Naive thymus-derived CD8-positive, alpha-beta T cell (primary cell): Measurements from ENCODE around the gene CNMD. TPM values are rescaled to one million over a fixed set of nuclear protein-coding genes. Genes with fewer than 3 reads are reported as not detected.

Experiments used
- ATAC-seq, 2 donors: fragments of 150-1000 bp; cut with Tn5 transposase in 1 of 2; sonication (Bioruptor Pico), chemical (Tn5 transposase) in 1 of 2; 1 replicate in 1 of 2; 2 replicates in 1 of 2; pipeline ENCODE4 v1.10.0; 2021; ENCODE audit warnings: mild to moderate bottlenecking in 2 of 2, moderate library complexity in 2 of 2
- POLR2A ChIA-PET: fragments of 350-600 bp; sonication (Branson Sonifier 250); formaldehyde crosslinking; loops from one replicate; lab custom pipeline; 2021; ENCODE audit warnings: antibody characterized with exemption; lab: Charles Lee
- DNase-seq, 10 donors: peaks; one replicate each; pipeline versions ENCODE4 v3.0.0 to v3.0.0-alpha.2; 2020 to 2022
- H3K27ac Mint-ChIP-seq, 10 donors: one replicate each; pipeline ENCODE4 v1.8.0; 2020 to 2022; ENCODE audit warnings: mild to moderate bottlenecking in 10 of 10, mixed read lengths in 10 of 10, moderate library complexity in 4 of 10, inconsistent platforms in 1 of 10
- H3K27me3 Mint-ChIP-seq, 5 donors: one replicate each; pipeline ENCODE4 v1.8.0; 2021 to 2022; ENCODE audit warnings: mixed read lengths in 5 of 5
- H3K36me3 Mint-ChIP-seq, 3 donors: one replicate each; pipeline ENCODE4 v1.8.0; 2020 to 2022; ENCODE audit warnings: mixed read lengths in 3 of 3, mild to moderate bottlenecking in 2 of 3, inconsistent platforms in 1 of 3
- H3K4me1 Mint-ChIP-seq, 4 donors: one replicate each; pipeline ENCODE4 v1.8.0; 2021 to 2022; ENCODE audit warnings: mixed read lengths in 4 of 4
- H3K4me3 Mint-ChIP-seq, 10 donors: one replicate each; pipeline ENCODE4 v1.8.0; 2020 to 2022; ENCODE audit warnings: mild to moderate bottlenecking in 10 of 10, mixed read lengths in 10 of 10, moderate library complexity in 6 of 10, inconsistent platforms in 1 of 10
- H3K9me3 Mint-ChIP-seq, 9 donors: one replicate each; pipeline ENCODE4 v1.8.0; 2020 to 2022; ENCODE audit warnings: mixed read lengths in 9 of 9, mild to moderate bottlenecking in 3 of 9, inconsistent platforms in 1 of 9, moderate library complexity in 1 of 9
- polyA plus RNA-seq, 3 donors: library from polyadenylated mRNA; unstranded; fragments of 300-500 nt; fragmentation: Illumina TruSeq; gene quantifications; one replicate each; pipeline ENCODE4 v1.2.3, GENCODE V29; 2021
- total RNA-seq, 8 experiments: library from RNA in 2 of 8; stranded (reverse) in 2 of 8; gene quantifications; one replicate each; pipeline ENCODE4 v1.2.3 and lab custom pipeline; 2021 to 2026

Gene CNMD
- total RNA-seq (not detected), polyA plus RNA-seq (not detected), total RNA-seq (lab: John Stamatoyannopoulos, UW) (0 to 0.42 (median 0) reads per million in 6 experiments)

GRCh38 chr13:52739468-52740071 is at the start of gene CNMD:
CNMD (minus strand) TSS chr13:52739820; CDS start chr13:52739701, 119 bp downstream.
- H3K9me3 Mint-ChIP-seq: peaks cover 0 to 13% (median 0%) of the 10 kb centered on the region in 9 donors
- no peak for ATAC-seq
- peak within 1 kb of the TSS; percentile 63 to 89 (median 70) for H3K4me3 Mint-ChIP-seq

GRCh38 chr13:52788011-52788410 is 48.4 kb upstream of the CNMD start:
- Mint-ChIP-seq H3K4me1 (no peaks in the 10 kb centered on the region), H3K4me3 (no peak overlapping the region), H3K9me3 (no peaks in the 10 kb centered on the region), H3K36me3 (no peaks in the 10 kb centered on the region), H3K27me3 (peaks cover 1 to 27% (median 7%) of the 10 kb centered on the region in 5 donors), H3K27ac (peak overlapping the region in 1 of 10 donors; percentile 11)
- ATAC-seq (no peak), DNase-seq (no peak)
- POLR2A ChIA-PET: no interaction called here

More at GRCh38 chr13:52739468-52740071, at the start of gene CNMD:
- peaks cover 34 to 66% (median 50%) of the 10 kb centered on the region in 5 donors for H3K27me3 Mint-ChIP-seq
- H3K4me1 Mint-ChIP-seq: peaks cover 2 to 12% (median 8%) of the 10 kb centered on the region in 4 donors
- peak in 1 of 10 donors; percentile 0 for DNase-seq
- H3K36me3 Mint-ChIP-seq: peaks cover 0 to 16% (median 0%) of the 10 kb centered on the region in 3 donors
- POLR2A ChIA-PET: no interaction called here
- H3K27ac Mint-ChIP-seq: peak within 1 kb of the TSS in 2 of 10 donors; percentile 17 to 63

GRCh38 chr13:52787235-52787634 is 47.6 kb upstream of the CNMD start:
- no peaks in the 10 kb centered on the region for H3K9me3 Mint-ChIP-seq
- ATAC-seq (no peak), DNase-seq (no peak)
- no peak overlapping the region for H3K4me3 Mint-ChIP-seq
- peaks cover 2 to 27% (median 7%) of the 10 kb centered on the region in 5 donors for H3K27me3 Mint-ChIP-seq
- POLR2A ChIA-PET: no interaction called here
- no peaks in the 10 kb centered on the region for H3K4me1 Mint-ChIP-seq
- H3K36me3 Mint-ChIP-seq: no peaks in the 10 kb centered on the region
- no peak overlapping the region for H3K27ac Mint-ChIP-seq

GRCh38 chr13:52786766-52787165 is 47.1 kb upstream of the CNMD start:
- H3K27me3 Mint-ChIP-seq: peaks cover 2 to 27% (median 7%) of the 10 kb centered on the region in 5 donors
- H3K4me3 Mint-ChIP-seq: no peak overlapping the region
- POLR2A ChIA-PET: no interaction called here
- DNase-seq (no peak), ATAC-seq (no peak)
- H3K4me1 Mint-ChIP-seq: no peaks in the 10 kb centered on the region
- no peak overlapping the region for H3K27ac Mint-ChIP-seq
- no peaks in the 10 kb centered on the region for H3K9me3 Mint-ChIP-seq
- no peaks in the 10 kb centered on the region for H3K36me3 Mint-ChIP-seq

GRCh38 chr13:52785739-52786138 is 46.1 kb upstream of the CNMD start:
- H3K4me1 Mint-ChIP-seq: no peaks in the 10 kb centered on the region
- H3K27ac Mint-ChIP-seq: no peak overlapping the region
- POLR2A ChIA-PET: no interaction called here
- H3K4me3 Mint-ChIP-seq: no peak overlapping the region
- DNase-seq (no peak), ATAC-seq (no peak)
- H3K36me3 Mint-ChIP-seq: no peaks in the 10 kb centered on the region
- peaks cover 5 to 26% (median 9%) of the 10 kb centered on the region in 5 donors for H3K27me3 Mint-ChIP-seq
- H3K9me3 Mint-ChIP-seq: no peaks in the 10 kb centered on the region

- peaks cover 4 to 18% (median 6%) of the 10 kb centered on the region in 5 donors for H3K27me3 Mint-ChIP-seq
- POLR2A ChIA-PET: no interaction called here
- no peak overlapping the region for H3K27ac Mint-ChIP-seq
- no peak overlapping the region for H3K4me3 Mint-ChIP-seq
- DNase-seq: no peak
- no peaks in the 10 kb centered on the region for H3K9me3 Mint-ChIP-seq
- ATAC-seq: no peak
- no peaks in the 10 kb centered on the region for H3K4me1 Mint-ChIP-seq
- H3K36me3 Mint-ChIP-seq: no peaks in the 10 kb centered on the region
These were observed 45.1 kb upstream of the CNMD start for GRCh38 chr13:52784591-52785340.

- Mint-ChIP-seq H3K4me3 (no peak overlapping the region), H3K36me3 (no peaks in the 10 kb centered on the region), H3K4me1 (no peaks in the 10 kb centered on the region), H3K9me3 (no peaks in the 10 kb centered on the region), H3K27ac (no peak overlapping the region), H3K27me3 (peaks cover 4 to 20% (median 6%) of the 10 kb centered on the region in 5 donors)
- ATAC-seq (no peak), DNase-seq (no peak)
- POLR2A ChIA-PET: no interaction called here
These were observed 44.3 kb upstream of the CNMD start for GRCh38 chr13:52783943-52784342.

- H3K27ac Mint-ChIP-seq: no peak overlapping the region
- no peaks in the 10 kb centered on the region for H3K36me3 Mint-ChIP-seq
- no peaks in the 10 kb centered on the region for H3K4me1 Mint-ChIP-seq
- H3K27me3 Mint-ChIP-seq: peaks cover 4 to 20% (median 5%) of the 10 kb centered on the region in 5 donors
- POLR2A ChIA-PET: no interaction called here
- no peak overlapping the region for H3K4me3 Mint-ChIP-seq
- DNase-seq (no peak), ATAC-seq (no peak)
- H3K9me3 Mint-ChIP-seq: no peaks in the 10 kb centered on the region
These were observed 43.1 kb upstream of the CNMD start for GRCh38 chr13:52782471-52783448.

- no peak for ATAC-seq
- no peak overlapping the region for H3K27ac Mint-ChIP-seq
- no peak overlapping the region for H3K4me3 Mint-ChIP-seq
- DNase-seq: no peak
- H3K27me3 Mint-ChIP-seq: peaks cover 8 to 22% (median 10%) of the 10 kb centered on the region in 5 donors
- H3K9me3 Mint-ChIP-seq: no peaks in the 10 kb centered on the region
- no peaks in the 10 kb centered on the region for H3K36me3 Mint-ChIP-seq
- no peaks in the 10 kb centered on the region for H3K4me1 Mint-ChIP-seq
- POLR2A ChIA-PET: no interaction called here
These were observed 41.0 kb upstream of the CNMD start for GRCh38 chr13:52780611-52781010.

GRCh38 chr13:52780092-52780491 is 40.5 kb upstream of the CNMD start:
- Mint-ChIP-seq H3K9me3 (no peaks in the 10 kb centered on the region), H3K36me3 (no peaks in the 10 kb centered on the region), H3K27ac (no peak overlapping the region), H3K27me3 (peaks cover 7 to 27% (median 10%) of the 10 kb centered on the region in 5 donors), H3K4me3 (no peak overlapping the region), H3K4me1 (no peaks in the 10 kb centered on the region)
- DNase-seq (no peak), ATAC-seq (no peak)
- POLR2A ChIA-PET: no interaction called here

GRCh38 chr13:52779103-52779502 is 39.5 kb upstream of the CNMD start:
- Mint-ChIP-seq H3K4me3 (no peak overlapping the region), H3K4me1 (no peaks in the 10 kb centered on the region), H3K27me3 (peaks cover 4 to 30% (median 10%) of the 10 kb centered on the region in 5 donors), H3K36me3 (no peaks in the 10 kb centered on the region), H3K27ac (no peak overlapping the region), H3K9me3 (no peaks in the 10 kb centered on the region)
- POLR2A ChIA-PET: no interaction called here
- no peak for ATAC-seq
- no peak for DNase-seq

- no peak for DNase-seq
- POLR2A ChIA-PET: no interaction called here
- no peaks in the 10 kb centered on the region for H3K9me3 Mint-ChIP-seq
- H3K27ac Mint-ChIP-seq: peak overlapping the region in 1 of 10 donors; percentile 49
- H3K27me3 Mint-ChIP-seq: peaks cover 16 to 50% (median 18%) of the 10 kb centered on the region in 5 donors
- H3K36me3 Mint-ChIP-seq: no peaks in the 10 kb centered on the region
- H3K4me1 Mint-ChIP-seq: no peaks in the 10 kb centered on the region
- no peak overlapping the region for H3K4me3 Mint-ChIP-seq
- no peak for ATAC-seq
These were observed 37.1 kb upstream of the CNMD start for GRCh38 chr13:52776726-52777125.
